Stimulated activated naive B cell treated with anti-CD40 and anti-IgM and Interleukin-4, amounts not matched to agents 10 μg/mL and 1 μg/mL and 100 μg/mL, for 72 hours (primary cell): ENCODE data around the gene LPIN1.

ENCODE experiments used
- ATAC-seq, 2 donors: fragments of 150-1000 bp; cut with Tn5 transposase; replicated peaks; 2 replicates each; pipeline ENCODE4 v1.10.0; 2021; ENCODE audit warnings: moderate library complexity in 1 of 2
- DNase-seq: peaks from one replicate; pipeline ENCODE4 v3.0.0; 2021
- H3K27ac Mint-ChIP-seq: one replicate; pipeline ENCODE4 v1.8.0; 2022; ENCODE audit warnings: mild to moderate bottlenecking, mixed read lengths
- H3K27me3 Mint-ChIP-seq, 2 donors: one replicate each; pipeline ENCODE4 v1.8.0; 2022; ENCODE audit warnings: mixed read lengths in 2 of 2
- H3K36me3 Mint-ChIP-seq, 2 donors: one replicate each; pipeline ENCODE4 v1.8.0; 2022; ENCODE audit warnings: mixed read lengths in 2 of 2, mild to moderate bottlenecking in 1 of 2
- H3K4me1 Mint-ChIP-seq, 2 donors: one replicate each; pipeline ENCODE4 v1.8.0; 2022; ENCODE audit warnings: mixed read lengths in 2 of 2, mild to moderate bottlenecking in 1 of 2
- H3K4me3 Mint-ChIP-seq, 2 donors: one replicate each; pipeline ENCODE4 v1.8.0; 2022; ENCODE audit warnings: mild to moderate bottlenecking in 2 of 2, mixed read lengths in 2 of 2, moderate library complexity in 1 of 2
- H3K9me3 Mint-ChIP-seq, 2 donors: one replicate each; pipeline ENCODE4 v1.8.0; 2022; ENCODE audit warnings: mixed read lengths in 2 of 2, mild to moderate bottlenecking in 1 of 2

Gene LPIN1

GRCh38 chr2:11870584-11870983, 124.2 kb downstream of the LPIN1 start:
- no peak for DNase-seq
- peaks cover 5 to 9% of the 10 kb centered on the region in 2 donors for H3K27me3 Mint-ChIP-seq
- H3K4me1 Mint-ChIP-seq, result peaks cover 34 to 42% of the 10 kb centered on the region in 2 donors
- ATAC-seq, result peak; percentile 65 to 74
- H3K9me3 Mint-ChIP-seq, result peaks cover 0 to 4% of the 10 kb centered on the region in 2 donors
- H3K27ac Mint-ChIP-seq, result no peak overlapping the region
- no peak overlapping the region for H3K4me3 Mint-ChIP-seq
- peaks cover 0 to 3% of the 10 kb centered on the region in 2 donors for H3K36me3 Mint-ChIP-seq

GRCh38 chr2:11871421-11871820, 125.0 kb downstream of the LPIN1 start:
- Mint-ChIP-seq H3K4me1 (peaks cover 30 to 34% of the 10 kb centered on the region in 2 donors), H3K4me3 (no peak overlapping the region), H3K36me3 (peaks cover 0 to 3% of the 10 kb centered on the region in 2 donors), H3K27ac (no peak overlapping the region), H3K9me3 (peaks cover 0 to 4% of the 10 kb centered on the region in 2 donors), H3K27me3 (peaks cover 5 to 9% of the 10 kb centered on the region in 2 donors)
- no peak for ATAC-seq
- no peak for DNase-seq

- no peak overlapping the region for H3K27ac Mint-ChIP-seq
- ATAC-seq (no peak), DNase-seq (no peak)
- no peak overlapping the region for H3K4me3 Mint-ChIP-seq
- H3K9me3 Mint-ChIP-seq, result peaks cover 0 to 4% of the 10 kb centered on the region in 2 donors
- peaks cover 0 to 3% of the 10 kb centered on the region in 2 donors for H3K36me3 Mint-ChIP-seq
- peaks cover 25 to 30% of the 10 kb centered on the region in 2 donors for H3K4me1 Mint-ChIP-seq
- peaks cover 5 to 13% of the 10 kb centered on the region in 2 donors for H3K27me3 Mint-ChIP-seq
These were observed 126.0 kb downstream of the LPIN1 start for GRCh38 chr2:11872247-11872947.

GRCh38 chr2:11872948-11873269, 126.5 kb downstream of the LPIN1 start:
- H3K27ac Mint-ChIP-seq, result no peak overlapping the region
- no peaks in the 10 kb centered on the region for H3K9me3 Mint-ChIP-seq
- H3K4me3 Mint-ChIP-seq, result no peak overlapping the region
- ATAC-seq, result no peak
- no peak for DNase-seq
- peaks cover 24 to 30% of the 10 kb centered on the region in 2 donors for H3K4me1 Mint-ChIP-seq
- peaks cover 5 to 13% of the 10 kb centered on the region in 2 donors for H3K27me3 Mint-ChIP-seq
- H3K36me3 Mint-ChIP-seq, result no peaks in the 10 kb centered on the region

- Mint-ChIP-seq H3K36me3 (no peaks in the 10 kb centered on the region), H3K4me3 (no peak overlapping the region), H3K9me3 (no peaks in the 10 kb centered on the region), H3K27me3 (peaks cover 5 to 13% of the 10 kb centered on the region in 2 donors), H3K4me1 (peaks cover 22 to 30% of the 10 kb centered on the region in 2 donors), H3K27ac (no peak overlapping the region)
- DNase-seq (no peak), ATAC-seq (no peak)
These were observed 127.1 kb downstream of the LPIN1 start for GRCh38 chr2:11873356-11874154.

GRCh38 chr2:11874861-11875260, 128.4 kb downstream of the LPIN1 start:
- H3K9me3 Mint-ChIP-seq, result no peaks in the 10 kb centered on the region
- no peak overlapping the region for H3K4me3 Mint-ChIP-seq
- no peaks in the 10 kb centered on the region for H3K36me3 Mint-ChIP-seq
- H3K4me1 Mint-ChIP-seq, result peaks cover 25 to 30% of the 10 kb centered on the region in 2 donors
- ATAC-seq, result no peak
- no peak for DNase-seq
- H3K27me3 Mint-ChIP-seq, result peaks cover 5 to 13% of the 10 kb centered on the region in 2 donors
- H3K27ac Mint-ChIP-seq, result no peak overlapping the region

GRCh38 chr2:11875481-11875880, 129.0 kb downstream of the LPIN1 start:
- Mint-ChIP-seq H3K27me3 (peaks cover 5 to 13% of the 10 kb centered on the region in 2 donors), H3K36me3 (no peaks in the 10 kb centered on the region)

GRCh38 chr2:11876436-11876835, 130.0 kb downstream of the LPIN1 start:
- ATAC-seq (no peak), DNase-seq (no peak)
- no peak overlapping the region for H3K27ac Mint-ChIP-seq
- H3K4me3 Mint-ChIP-seq, result no peak overlapping the region
- H3K27me3 Mint-ChIP-seq, result peaks cover 5 to 13% of the 10 kb centered on the region in 2 donors
- peaks cover 16 to 20% of the 10 kb centered on the region in 2 donors for H3K4me1 Mint-ChIP-seq
- no peaks in the 10 kb centered on the region for H3K36me3 Mint-ChIP-seq
- H3K9me3 Mint-ChIP-seq, result no peaks in the 10 kb centered on the region

More at GRCh38 chr2:11875481-11875880, 129.0 kb downstream of the LPIN1 start:
- Mint-ChIP-seq H3K4me1 (peaks cover 21 to 25% of the 10 kb centered on the region in 2 donors), H3K27ac (no peak overlapping the region), H3K9me3 (no peaks in the 10 kb centered on the region), H3K4me3 (no peak overlapping the region)
- DNase-seq (no peak), ATAC-seq (no peak)

- Mint-ChIP-seq H3K27me3 (peaks cover 5 to 13% of the 10 kb centered on the region in 2 donors), H3K4me3 (no peak overlapping the region), H3K9me3 (no peaks in the 10 kb centered on the region), H3K36me3 (no peaks in the 10 kb centered on the region), H3K4me1 (peaks cover 16 to 20% of the 10 kb centered on the region in 2 donors), H3K27ac (no peak overlapping the region)
- ATAC-seq (no peak), DNase-seq (no peak)
These were observed 130.5 kb downstream of the LPIN1 start for GRCh38 chr2:11876889-11877288.
